SK-N-SH treated with all-trans-retinoic acid at 6 μM for 48 hours (cell line): ENCODE results near the gene STX3.

ENCODE experiments used
- ATAC-seq: fragments of 200-7000 bp; cut with Tn5 transposase; 3 replicates; pipeline ENCODE4 v1.9.1; 2020; ENCODE audit warnings: mild to moderate bottlenecking, moderate library complexity
- ARNTL ChIP-seq: fragments of 450-650 bp; formaldehyde crosslinking; IDR thresholded peaks from 2 replicates; pipeline ENCODE4 v1.5.0; 2020; ENCODE audit warnings: low read depth, mild to moderate bottlenecking, moderate library complexity, borderline replicate concordance
- BACH2 ChIP-seq: fragments of 250-450 bp; sonication (Bioruptor Pico); IDR thresholded peaks from 2 replicates; pipeline ENCODE4 v1.9.0; 2021; ENCODE audit warnings: mild to moderate bottlenecking, borderline replicate concordance
- CREB5 ChIP-seq: fragments of 250-450 bp; sonication (Bioruptor Pico); IDR thresholded peaks from 2 replicates; pipeline ENCODE4 v1.5.1; 2020; ENCODE audit warnings: low read depth, mild to moderate bottlenecking, moderate library complexity
- ESRRG ChIP-seq: fragments of 250-450 bp; sonication (Bioruptor Pico); IDR thresholded peaks from 2 replicates; pipeline ENCODE4 v1.6.1; 2021; ENCODE audit warnings: mild to moderate bottlenecking
- GLIS3 ChIP-seq: fragments of 250-450 bp; sonication (Bioruptor Pico); IDR thresholded peaks from 2 replicates; pipeline ENCODE4 v1.5.0; 2020; ENCODE audit warnings: mild to moderate bottlenecking, moderate library complexity
- ISL1 ChIP-seq: fragments of 250-450 bp; sonication (Bioruptor Pico); IDR thresholded peaks from 2 replicates; pipeline ENCODE4 v2.1.2; 2022; ENCODE audit warnings: mild to moderate bottlenecking, moderate library complexity
- OSR1 ChIP-seq: fragments of 250-450 bp; sonication (Bioruptor Pico); IDR thresholded peaks from 2 replicates; pipeline ENCODE4 v1.8.0; 2022; ENCODE audit warnings: moderate library complexity, mild to moderate bottlenecking, inconsistent platforms
- PATZ1 ChIP-seq: fragments of 250-450 bp; sonication (Bioruptor Pico); IDR thresholded peaks from 2 replicates; pipeline ENCODE4 v1.8.0; 2020; ENCODE audit warnings: mild to moderate bottlenecking, moderate library complexity, borderline replicate concordance
- POU6F1 ChIP-seq: fragments of 250-450 bp; sonication (Bioruptor Pico); IDR thresholded peaks from 2 replicates; pipeline ENCODE4 v1.8.0; 2021; ENCODE audit warnings: low read depth, mild to moderate bottlenecking, moderate library complexity, borderline replicate concordance
- PPARA ChIP-seq: fragments of 250-450 bp; sonication (Bioruptor Pico); IDR thresholded peaks from 2 replicates; pipeline ENCODE4 v1.5.0; 2020; ENCODE audit warnings: mild to moderate bottlenecking, borderline replicate concordance
- RARB ChIP-seq: fragments of 250-450 bp; sonication (Bioruptor Pico); IDR thresholded peaks from 2 replicates; pipeline ENCODE4 v1.8.0; 2021; ENCODE audit warnings: mild to moderate bottlenecking, moderate library complexity
- SNAI2 ChIP-seq: fragments of 250-450 bp; sonication (Bioruptor Pico); IDR thresholded peaks from 2 replicates; pipeline ENCODE4 v1.5.0; 2020; ENCODE audit warnings: mild to moderate bottlenecking, moderate library complexity
- TCF4 ChIP-seq: fragments of 250-450 bp; sonication (Bioruptor Pico); IDR thresholded peaks from 2 replicates; pipeline ENCODE4 v1.8.0; 2021; ENCODE audit warnings: mild to moderate bottlenecking, moderate library complexity, borderline replicate concordance
- TOX ChIP-seq: fragments of 250-450 bp; sonication (Bioruptor Pico); IDR thresholded peaks from 2 replicates; pipeline ENCODE4 v1.8.0; 2021; ENCODE audit warnings: mild to moderate bottlenecking, moderate library complexity, borderline replicate concordance
- ZC3H10 ChIP-seq: fragments of 250-450 bp; sonication (Bioruptor Pico); IDR thresholded peaks from 2 replicates; pipeline ENCODE4 v1.5.1; 2021; ENCODE audit warnings: mild to moderate bottlenecking, moderate library complexity
- ZFP30 ChIP-seq: fragments of 450-650 bp; formaldehyde crosslinking; IDR thresholded peaks from 2 replicates; pipeline ENCODE4 v1.5.0; 2022; ENCODE audit warnings: mild to moderate bottlenecking, moderate library complexity
- ZNF565 ChIP-seq: fragments of 450-650 bp; formaldehyde crosslinking; conservative IDR thresholded peaks from 2 replicates; pipeline ENCODE4 v1.5.0; 2020; ENCODE audit warnings: low read depth, mild to moderate bottlenecking, moderate library complexity
- ZNF70 ChIP-seq: fragments of 450-650 bp; formaldehyde crosslinking; IDR thresholded peaks from 2 replicates; pipeline ENCODE4 v1.5.0; 2020; ENCODE audit warnings: mild to moderate bottlenecking, moderate library complexity
- ZNF8 ChIP-seq: fragments of 450-650 bp; formaldehyde crosslinking; IDR thresholded peaks from 2 replicates; pipeline ENCODE4 v1.5.0; 2020; ENCODE audit warnings: mild to moderate bottlenecking, moderate library complexity
- TF ChIP-seq, protein P1 (sequence below): fragments of 250-450 bp; sonication (Bioruptor Pico); IDR thresholded peaks from 2 replicates; pipeline ENCODE4 v1.5.0; 2020; ENCODE audit warnings: mild to moderate bottlenecking, moderate library complexity

The STX3 gene

GRCh38 chr11:59769828-59770227, 14.7 kb downstream of the STX3 start:
- ATAC-seq: no peak
- TF ChIP-seq TOX: no peak
- no peak for TF ChIP-seq ZNF70
- no peak for TF ChIP-seq PATZ1 (CRISPR knock-in tag)
- no peak for TF ChIP-seq RARB (CRISPR knock-in tag)
- TF ChIP-seq POU6F1: no peak
- no peak for TF ChIP-seq BACH2 (CRISPR knock-in tag)
- TF ChIP-seq ARNTL (CRISPR knock-in tag): no peak
- TF ChIP-seq, protein P1, sequence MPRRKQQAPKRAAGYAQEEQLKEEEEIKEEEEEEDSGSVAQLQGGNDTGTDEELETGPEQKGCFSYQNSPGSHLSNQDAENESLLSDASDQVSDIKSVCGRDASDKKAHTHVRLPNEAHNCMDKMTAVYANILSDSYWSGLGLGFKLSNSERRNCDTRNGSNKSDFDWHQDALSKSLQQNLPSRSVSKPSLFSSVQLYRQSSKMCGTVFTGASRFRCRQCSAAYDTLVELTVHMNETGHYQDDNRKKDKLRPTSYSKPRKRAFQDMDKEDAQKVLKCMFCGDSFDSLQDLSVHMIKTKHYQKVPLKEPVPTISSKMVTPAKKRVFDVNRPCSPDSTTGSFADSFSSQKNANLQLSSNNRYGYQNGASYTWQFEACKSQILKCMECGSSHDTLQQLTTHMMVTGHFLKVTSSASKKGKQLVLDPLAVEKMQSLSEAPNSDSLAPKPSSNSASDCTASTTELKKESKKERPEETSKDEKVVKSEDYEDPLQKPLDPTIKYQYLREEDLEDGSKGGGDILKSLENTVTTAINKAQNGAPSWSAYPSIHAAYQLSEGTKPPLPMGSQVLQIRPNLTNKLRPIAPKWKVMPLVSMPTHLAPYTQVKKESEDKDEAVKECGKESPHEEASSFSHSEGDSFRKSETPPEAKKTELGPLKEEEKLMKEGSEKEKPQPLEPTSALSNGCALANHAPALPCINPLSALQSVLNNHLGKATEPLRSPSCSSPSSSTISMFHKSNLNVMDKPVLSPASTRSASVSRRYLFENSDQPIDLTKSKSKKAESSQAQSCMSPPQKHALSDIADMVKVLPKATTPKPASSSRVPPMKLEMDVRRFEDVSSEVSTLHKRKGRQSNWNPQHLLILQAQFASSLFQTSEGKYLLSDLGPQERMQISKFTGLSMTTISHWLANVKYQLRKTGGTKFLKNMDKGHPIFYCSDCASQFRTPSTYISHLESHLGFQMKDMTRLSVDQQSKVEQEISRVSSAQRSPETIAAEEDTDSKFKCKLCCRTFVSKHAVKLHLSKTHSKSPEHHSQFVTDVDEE: no peak
- TF ChIP-seq ZNF565 (CRISPR knock-in tag): no peak
- TF ChIP-seq ISL1 (CRISPR knock-in tag): no peak
- TF ChIP-seq SNAI2 (CRISPR knock-in tag): no peak
- no peak for TF ChIP-seq GLIS3 (CRISPR knock-in tag)
- no peak for TF ChIP-seq CREB5 (CRISPR knock-in tag)
- no peak for TF ChIP-seq ZFP30 (CRISPR knock-in tag)
- no peak for TF ChIP-seq PPARA (CRISPR knock-in tag)
- TF ChIP-seq TCF4: no peak
- TF ChIP-seq ZNF8: no peak
- no peak for TF ChIP-seq ESRRG (CRISPR knock-in tag)

DNA sequence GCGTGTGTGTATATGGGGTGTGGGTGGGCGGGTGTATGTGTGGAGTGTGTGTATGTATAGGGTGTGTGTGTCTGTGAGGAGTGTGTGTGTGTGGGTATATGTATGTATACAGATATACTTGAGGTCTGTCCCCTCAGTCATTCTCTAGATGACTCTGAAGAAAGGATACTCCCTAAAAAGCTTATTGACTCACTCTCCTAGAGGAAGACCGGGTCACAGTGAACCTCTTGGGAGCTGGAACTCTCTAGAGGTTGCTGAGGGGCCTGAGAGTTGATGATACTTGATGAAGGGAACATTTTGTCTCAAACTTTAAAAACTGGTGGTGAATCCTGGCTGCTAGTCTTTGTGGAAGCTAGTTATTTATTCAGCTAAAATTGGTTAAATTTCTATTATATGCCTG, 15.1 kb downstream of the STX3 start:
- no peak for ATAC-seq
- no peak for TF ChIP-seq ZNF8
- TF ChIP-seq ZNF70: no peak
- no peak for TF ChIP-seq OSR1 (CRISPR knock-in tag)
- TF ChIP-seq ZFP30 (CRISPR knock-in tag): no peak
- TF ChIP-seq ZNF565 (CRISPR knock-in tag): no peak
- TF ChIP-seq RARB (CRISPR knock-in tag): no peak
- TF ChIP-seq ZC3H10 (CRISPR knock-in tag): no peak
- no peak for TF ChIP-seq CREB5 (CRISPR knock-in tag)
- no peak for TF ChIP-seq ISL1 (CRISPR knock-in tag)

- ATAC-seq: no peak; the same call in 2 of the 3 replicates
- TF ChIP-seq SNAI2 (CRISPR knock-in tag) (no peak), TOX (no peak), ZFP30 (CRISPR knock-in tag) (no peak), GLIS3 (CRISPR knock-in tag) (no peak), CREB5 (CRISPR knock-in tag) (no peak), OSR1 (CRISPR knock-in tag) (no peak), ISL1 (CRISPR knock-in tag) (no peak), ZNF70 (no peak), TCF4 (no peak)
Observed at GRCh38 chr11:59770869-59771268, 15.7 kb downstream of the STX3 start.
